ENCODE results near the gene APBB1.

GRCh38 chr11:6402061-6402470, 16.8 kb downstream of the APBB1 start:
- TF ChIP-seq, protein P1, sequence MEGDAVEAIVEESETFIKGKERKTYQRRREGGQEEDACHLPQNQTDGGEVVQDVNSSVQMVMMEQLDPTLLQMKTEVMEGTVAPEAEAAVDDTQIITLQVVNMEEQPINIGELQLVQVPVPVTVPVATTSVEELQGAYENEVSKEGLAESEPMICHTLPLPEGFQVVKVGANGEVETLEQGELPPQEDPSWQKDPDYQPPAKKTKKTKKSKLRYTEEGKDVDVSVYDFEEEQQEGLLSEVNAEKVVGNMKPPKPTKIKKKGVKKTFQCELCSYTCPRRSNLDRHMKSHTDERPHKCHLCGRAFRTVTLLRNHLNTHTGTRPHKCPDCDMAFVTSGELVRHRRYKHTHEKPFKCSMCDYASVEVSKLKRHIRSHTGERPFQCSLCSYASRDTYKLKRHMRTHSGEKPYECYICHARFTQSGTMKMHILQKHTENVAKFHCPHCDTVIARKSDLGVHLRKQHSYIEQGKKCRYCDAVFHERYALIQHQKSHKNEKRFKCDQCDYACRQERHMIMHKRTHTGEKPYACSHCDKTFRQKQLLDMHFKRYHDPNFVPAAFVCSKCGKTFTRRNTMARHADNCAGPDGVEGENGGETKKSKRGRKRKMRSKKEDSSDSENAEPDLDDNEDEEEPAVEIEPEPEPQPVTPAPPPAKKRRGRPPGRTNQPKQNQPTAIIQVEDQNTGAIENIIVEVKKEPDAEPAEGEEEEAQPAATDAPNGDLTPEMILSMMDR (conservative IDR thresholded peaks at IDR 0.05; ENCODE audit: low read depth, low read length) = no peak
- no peak for TF ChIP-seq EZH2 (IDR thresholded peaks at IDR 0.05; ENCODE audit: borderline replicate concordance, low read depth, low read length, poor library complexity, severe bottlenecking)

All from A673 (cell line).